GM23338 (cell line): Measurements from ENCODE around the gene KIRREL3. TPM values are rescaled to one million over a fixed set of nuclear protein-coding genes. Genes with fewer than 3 reads are reported as not detected.

Source experiments
- ATAC-seq: fragments of 200-7000 bp; cut with Tn5 transposase; 3 replicates; pipeline ENCODE4 v1.9.1; 2020
- DNase-seq: peaks from one replicate; pipeline ENCODE4 v3.0.0-alpha.2; 2015; ENCODE audit warnings: low spot score
- H2AFZ ChIP-seq: fragments of 200-600 bp; sonication (generic); 2 replicates; pipeline ENCODE4 v1.8.0; 2016; ENCODE audit warnings: antibody characterized with exemption, mild to moderate bottlenecking, moderate library complexity
- H3F3A ChIP-seq: fragments of 200-600 bp; sonication (generic); replicated peaks from 2 replicates; pipeline ENCODE4 v1.8.0; 2017; ENCODE audit warnings: antibody characterized with exemption, mixed run types, low read depth
- H3K27ac ChIP-seq: fragments of 200-600 bp; sonication (generic); 2 replicates; pipeline ENCODE4 v1.6.1; 2016; ENCODE audit warnings: low read depth
- H3K27me3 ChIP-seq: fragments of 200-600 bp; sonication (generic); 2 replicates; pipeline ENCODE4 v1.8.0; 2016; ENCODE audit warnings: mild to moderate bottlenecking, mixed run types, moderate library complexity; ENCODE audit not compliant: insufficient read depth
- H3K36me3 ChIP-seq: fragments of 200-600 bp; sonication (generic); 2 replicates; pipeline ENCODE4 v1.8.0; 2016; ENCODE audit warnings: mild to moderate bottlenecking; ENCODE audit not compliant: insufficient read depth
- H3K4me1 ChIP-seq: fragments of 200-600 bp; sonication (generic); 2 replicates; pipeline ENCODE4 v1.8.0; 2016; ENCODE audit warnings: mild to moderate bottlenecking, moderate library complexity; ENCODE audit not compliant: insufficient read depth
- H3K4me2 ChIP-seq: fragments of 200-600 bp; sonication (generic); 2 replicates; pipeline ENCODE4 v1.7.1; 2017; ENCODE audit warnings: mixed run types
- H3K4me3 ChIP-seq: fragments of 200-600 bp; sonication (generic); 2 replicates; pipeline ENCODE4 v1.6.1; 2016; ENCODE audit warnings: mixed run types
- H3K79me2 ChIP-seq: fragments of 200-600 bp; sonication (generic); replicated peaks from 2 replicates; pipeline ENCODE4 v1.8.0; 2017; ENCODE audit warnings: mild to moderate bottlenecking; ENCODE audit not compliant: insufficient read depth
- H3K9me2 ChIP-seq: fragments of 200-600 bp; sonication (generic); 2 replicates; pipeline ENCODE4 v1.8.0; 2017; ENCODE audit not compliant: insufficient read depth
- H4K20me1 ChIP-seq: fragments of 200-600 bp; sonication (generic); replicated peaks from 2 replicates; pipeline ENCODE4 v1.8.0; 2017; ENCODE audit warnings: mild to moderate bottlenecking; ENCODE audit not compliant: insufficient read depth
- H3K27ac Mint-ChIP-seq: 2 replicates; pipeline ENCODE4 v1.8.0; 2020; ENCODE audit warnings: inconsistent platforms, mild to moderate bottlenecking, moderate library complexity, mixed read lengths
- H3K27me3 Mint-ChIP-seq: 3 replicates; pipeline ENCODE4 v1.8.0; 2022; ENCODE audit warnings: low read depth, mild to moderate bottlenecking, moderate library complexity, mixed read lengths, inconsistent platforms; ENCODE audit not compliant: insufficient read depth, poor library complexity
- H3K36me3 Mint-ChIP-seq: 3 replicates; pipeline ENCODE4 v1.8.0; 2021; ENCODE audit warnings: low read depth, mild to moderate bottlenecking, inconsistent platforms, moderate library complexity, mixed read lengths
- H3K4me1 Mint-ChIP-seq: 3 replicates; pipeline ENCODE4 v1.8.0; 2020; ENCODE audit warnings: mild to moderate bottlenecking, inconsistent platforms, mixed read lengths
- H3K4me3 Mint-ChIP-seq: 3 replicates; pipeline ENCODE4 v1.8.0; 2021; ENCODE audit warnings: moderate library complexity, mild to moderate bottlenecking, inconsistent platforms, mixed read lengths
- H3K9me3 Mint-ChIP-seq: 3 replicates; pipeline ENCODE4 v1.8.0; 2020; ENCODE audit warnings: moderate library complexity, mild to moderate bottlenecking, inconsistent platforms, mixed read lengths
- CREB1 ChIP-seq: fragments of 250-450 bp; sonication (Bioruptor Pico); IDR thresholded peaks from 2 replicates; pipeline ENCODE4 v1.5.0; 2020; ENCODE audit warnings: low read depth, mild to moderate bottlenecking, moderate library complexity
- CTCF ChIP-seq, 2 experiments: fragments of 200-600 bp in 1 of 2; sonication (generic) in 1 of 2; conservative IDR thresholded peaks; 2 replicates each; pipeline versions ENCODE4 v1.5.1 to v1.6.1; 2016 to 2017; ENCODE audit warnings: antibody characterized with exemption in 2 of 2, low read depth in 2 of 2, mild to moderate bottlenecking in 2 of 2, moderate library complexity in 1 of 2
- EZH2phosphoT487 ChIP-seq: fragments of 200-600 bp; sonication (generic); IDR thresholded peaks from one replicate; pipeline ENCODE4 v1.8.1; 2018; ENCODE audit warnings: antibody characterized with exemption; ENCODE audit not compliant: unreplicated experiment
- JUNB ChIP-seq: IDR thresholded peaks from one replicate; pipeline ENCODE4 v1.6.1; 2016; ENCODE audit warnings: antibody characterized with exemption; ENCODE audit not compliant: unreplicated experiment
- NANOG ChIP-seq: IDR thresholded peaks from 2 replicates; pipeline ENCODE4 v1.6.1; 2016; ENCODE audit warnings: antibody characterized with exemption, borderline replicate concordance
- POLR2AphosphoS5 ChIP-seq: IDR thresholded peaks from 2 replicates; pipeline ENCODE4 v1.6.1; 2016; ENCODE audit warnings: antibody characterized with exemption, low read depth
- REST ChIP-seq: IDR thresholded peaks from one replicate; pipeline ENCODE4 v1.6.1; 2018; ENCODE audit warnings: antibody characterized with exemption; ENCODE audit not compliant: unreplicated experiment
- STAT1 ChIP-seq: IDR thresholded peaks from one replicate; pipeline ENCODE4 v1.6.1; 2016; ENCODE audit warnings: antibody characterized with exemption; ENCODE audit not compliant: unreplicated experiment
- ZNF114 ChIP-seq: fragments of 250-450 bp; sonication (Bioruptor Pico); IDR thresholded peaks from 2 replicates; pipeline ENCODE4 v1.5.0; 2020; ENCODE audit warnings: mild to moderate bottlenecking, moderate library complexity
- polyA plus RNA-seq: library from polyadenylated mRNA; unstranded; fragments of >200 nt; fragmentation: Nextera tagmentation; extraction: Ambion mirVana; gene quantifications from 2 replicates; pipeline ENCODE4 v1.2.1, GENCODE V29; 2016
- total RNA-seq: library from RNA; depleted of rRNA; stranded (reverse); fragments of >200 nt; shearing (Covaris generic); gene quantifications from 2 replicates; pipeline ENCODE4 v1.2.3, GENCODE V29; 2014
- TF ChIP-seq, protein P1 (sequence below): fragments of 250-450 bp; sonication (Bioruptor Pico); IDR thresholded peaks from 2 replicates; pipeline ENCODE4 v1.5.0; 2020; ENCODE audit warnings: mild to moderate bottlenecking, moderate library complexity
- TF ChIP-seq, protein P2 (sequence below): IDR thresholded peaks from 2 replicates; pipeline ENCODE4 v1.6.1; 2016; ENCODE audit warnings: antibody characterized with exemption

KIRREL3 gene
- total and polyA plus RNA-seq, 2 experiments from 2014 or later, result 0.13 to 1.5 TPM

GRCh38 chr11:126422446-126422845 is 578.1 kb downstream of the KIRREL3 start (continued):
- TF ChIP-seq, protein P1, sequence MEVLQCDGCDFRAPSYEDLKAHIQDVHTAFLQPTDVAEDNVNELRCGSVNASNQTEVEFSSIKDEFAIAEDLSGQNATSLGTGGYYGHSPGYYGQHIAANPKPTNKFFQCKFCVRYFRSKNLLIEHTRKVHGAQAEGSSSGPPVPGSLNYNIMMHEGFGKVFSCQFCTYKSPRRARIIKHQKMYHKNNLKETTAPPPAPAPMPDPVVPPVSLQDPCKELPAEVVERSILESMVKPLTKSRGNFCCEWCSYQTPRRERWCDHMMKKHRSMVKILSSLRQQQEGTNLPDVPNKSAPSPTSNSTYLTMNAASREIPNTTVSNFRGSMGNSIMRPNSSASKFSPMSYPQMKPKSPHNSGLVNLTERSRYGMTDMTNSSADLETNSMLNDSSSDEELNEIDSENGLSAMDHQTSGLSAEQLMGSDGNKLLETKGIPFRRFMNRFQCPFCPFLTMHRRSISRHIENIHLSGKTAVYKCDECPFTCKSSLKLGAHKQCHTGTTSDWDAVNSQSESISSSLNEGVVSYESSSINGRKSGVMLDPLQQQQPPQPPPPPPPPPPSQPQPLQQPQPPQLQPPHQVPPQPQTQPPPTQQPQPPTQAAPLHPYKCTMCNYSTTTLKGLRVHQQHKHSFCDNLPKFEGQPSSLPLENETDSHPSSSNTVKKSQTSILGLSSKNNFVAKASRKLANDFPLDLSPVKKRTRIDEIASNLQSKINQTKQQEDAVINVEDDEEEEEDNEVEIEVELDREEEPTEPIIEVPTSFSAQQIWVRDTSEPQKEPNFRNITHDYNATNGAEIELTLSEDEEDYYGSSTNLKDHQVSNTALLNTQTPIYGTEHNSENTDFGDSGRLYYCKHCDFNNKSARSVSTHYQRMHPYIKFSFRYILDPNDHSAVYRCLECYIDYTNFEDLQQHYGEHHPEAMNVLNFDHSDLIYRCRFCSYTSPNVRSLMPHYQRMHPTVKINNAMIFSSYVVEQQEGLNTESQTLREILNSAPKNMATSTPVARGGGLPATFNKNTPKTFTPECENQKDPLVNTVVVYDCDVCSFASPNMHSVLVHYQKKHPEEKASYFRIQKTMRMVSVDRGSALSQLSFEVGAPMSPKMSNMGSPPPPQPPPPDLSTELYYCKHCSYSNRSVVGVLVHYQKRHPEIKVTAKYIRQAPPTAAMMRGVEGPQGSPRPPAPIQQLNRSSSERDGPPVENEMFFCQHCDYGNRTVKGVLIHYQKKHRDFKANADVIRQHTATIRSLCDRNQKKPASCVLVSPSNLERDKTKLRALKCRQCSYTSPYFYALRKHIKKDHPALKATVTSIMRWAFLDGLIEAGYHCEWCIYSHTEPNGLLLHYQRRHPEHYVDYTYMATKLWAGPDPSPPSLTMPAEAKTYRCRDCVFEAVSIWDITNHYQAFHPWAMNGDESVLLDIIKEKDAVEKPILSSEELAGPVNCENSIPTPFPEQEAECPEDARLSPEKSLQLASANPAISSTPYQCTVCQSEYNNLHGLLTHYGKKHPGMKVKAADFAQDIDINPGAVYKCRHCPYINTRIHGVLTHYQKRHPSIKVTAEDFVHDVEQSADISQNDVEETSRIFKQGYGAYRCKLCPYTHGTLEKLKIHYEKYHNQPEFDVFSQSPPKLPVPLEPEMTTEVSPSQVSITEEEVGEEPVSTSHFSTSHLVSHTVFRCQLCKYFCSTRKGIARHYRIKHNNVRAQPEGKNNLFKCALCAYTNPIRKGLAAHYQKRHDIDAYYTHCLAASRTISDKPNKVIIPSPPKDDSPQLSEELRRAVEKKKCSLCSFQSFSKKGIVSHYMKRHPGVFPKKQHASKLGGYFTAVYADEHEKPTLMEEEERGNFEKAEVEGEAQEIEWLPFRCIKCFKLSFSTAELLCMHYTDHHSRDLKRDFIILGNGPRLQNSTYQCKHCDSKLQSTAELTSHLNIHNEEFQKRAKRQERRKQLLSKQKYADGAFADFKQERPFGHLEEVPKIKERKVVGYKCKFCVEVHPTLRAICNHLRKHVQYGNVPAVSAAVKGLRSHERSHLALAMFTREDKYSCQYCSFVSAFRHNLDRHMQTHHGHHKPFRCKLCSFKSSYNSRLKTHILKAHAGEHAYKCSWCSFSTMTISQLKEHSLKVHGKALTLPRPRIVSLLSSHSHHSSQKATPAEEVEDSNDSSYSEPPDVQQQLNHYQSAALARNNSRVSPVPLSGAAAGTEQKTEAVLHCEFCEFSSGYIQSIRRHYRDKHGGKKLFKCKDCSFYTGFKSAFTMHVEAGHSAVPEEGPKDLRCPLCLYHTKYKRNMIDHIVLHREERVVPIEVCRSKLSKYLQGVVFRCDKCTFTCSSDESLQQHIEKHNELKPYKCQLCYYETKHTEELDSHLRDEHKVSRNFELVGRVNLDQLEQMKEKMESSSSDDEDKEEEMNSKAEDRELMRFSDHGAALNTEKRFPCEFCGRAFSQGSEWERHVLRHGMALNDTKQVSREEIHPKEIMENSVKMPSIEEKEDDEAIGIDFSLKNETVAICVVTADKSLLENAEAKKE, result no peak
- TF ChIP-seq NANOG, result no peak
- no peak for TF ChIP-seq CREB1 (CRISPR knock-in tag)
- no peak for TF ChIP-seq CTCF (conservative IDR thresholded peaks at IDR 0.05; ENCODE audit: low read depth in 2 of 2)
- TF ChIP-seq STAT1, result no peak
- no peak for TF ChIP-seq POLR2AphosphoS5
- TF ChIP-seq JUNB, result no peak
- no peak for TF ChIP-seq EZH2phosphoT487
- TF ChIP-seq ZNF114, result no peak

- H4K20me1 ChIP-seq, result no peaks in the 10 kb centered on the region
- DNase-seq, result no peak
- Mint-ChIP-seq H3K4me1 (peaks cover 6% of the 10 kb centered on the region), H3K36me3 (no peaks in the 10 kb centered on the region), H3K27me3 (peaks cover 9% of the 10 kb centered on the region), H3K27ac (no peak overlapping the region), H3K4me3 (no peak overlapping the region), H3K9me3 (no peaks in the 10 kb centered on the region)
- H3K27me3 ChIP-seq, result 0 out of 2 replicates have a peak, but pooled peaks cover 3% of the 10 kb centered on the region
- H3K4me3 ChIP-seq, result no peak overlapping the region
- no peak for ATAC-seq
- no peak overlapping the region for H3K27ac ChIP-seq
- 0 out of 2 replicates have a peak, but pooled peaks cover 3% of the 10 kb centered on the region for H3F3A ChIP-seq
- H3K9me2 ChIP-seq, result no peaks in the 10 kb centered on the region
- H2AFZ ChIP-seq, result no peak overlapping the region
- H3K79me2 ChIP-seq, result no peaks in the 10 kb centered on the region
- H3K4me2 ChIP-seq, result no peak overlapping the region
- H3K4me1 ChIP-seq, result peaks cover 5% of the 10 kb centered on the region; the same call in 1 of the 2 replicates
- no peaks in the 10 kb centered on the region for H3K36me3 ChIP-seq
- TF ChIP-seq, protein P2, sequence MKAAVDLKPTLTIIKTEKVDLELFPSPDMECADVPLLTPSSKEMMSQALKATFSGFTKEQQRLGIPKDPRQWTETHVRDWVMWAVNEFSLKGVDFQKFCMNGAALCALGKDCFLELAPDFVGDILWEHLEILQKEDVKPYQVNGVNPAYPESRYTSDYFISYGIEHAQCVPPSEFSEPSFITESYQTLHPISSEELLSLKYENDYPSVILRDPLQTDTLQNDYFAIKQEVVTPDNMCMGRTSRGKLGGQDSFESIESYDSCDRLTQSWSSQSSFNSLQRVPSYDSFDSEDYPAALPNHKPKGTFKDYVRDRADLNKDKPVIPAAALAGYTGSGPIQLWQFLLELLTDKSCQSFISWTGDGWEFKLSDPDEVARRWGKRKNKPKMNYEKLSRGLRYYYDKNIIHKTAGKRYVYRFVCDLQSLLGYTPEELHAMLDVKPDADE, result no peak
- no peak for TF ChIP-seq JUNB
- no peak for TF ChIP-seq REST
These were observed 579.3 kb downstream of the KIRREL3 start for GRCh38 chr11:126421271-126421671.
